GM19467 (cell line): ENCODE results near the gene ADAMTSL3.

Experiments used
- ATAC-seq: cut with Tn5 transposase; IDR thresholded peaks from one replicate; pipeline ENCODE4 v1.9.1; 2021; ENCODE audit warnings: mild to moderate bottlenecking, moderate library complexity; ENCODE audit not compliant: unreplicated experiment

ADAMTSL3 gene

DNA sequence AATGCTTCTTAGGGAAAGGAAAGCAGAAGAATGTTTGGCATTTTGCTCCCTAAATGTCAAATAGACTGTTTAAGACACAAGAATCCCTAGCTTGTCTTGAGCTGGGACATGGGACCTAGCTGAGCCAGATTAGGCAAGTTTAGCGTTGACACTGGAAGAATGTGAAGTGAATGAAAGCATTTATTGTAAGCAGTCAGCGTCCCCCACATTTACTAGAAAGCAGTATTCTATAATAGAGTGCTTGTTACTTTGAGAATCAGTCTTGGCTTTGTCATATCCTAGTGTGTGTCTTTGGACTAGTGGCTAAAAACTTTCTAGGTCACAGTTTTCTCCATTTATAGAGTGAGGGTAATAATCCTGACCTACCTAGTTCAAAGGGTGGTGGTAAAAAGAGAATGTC is 161.6 kb downstream of the ADAMTSL3 start:
- ATAC-seq, result no peak

DNA sequence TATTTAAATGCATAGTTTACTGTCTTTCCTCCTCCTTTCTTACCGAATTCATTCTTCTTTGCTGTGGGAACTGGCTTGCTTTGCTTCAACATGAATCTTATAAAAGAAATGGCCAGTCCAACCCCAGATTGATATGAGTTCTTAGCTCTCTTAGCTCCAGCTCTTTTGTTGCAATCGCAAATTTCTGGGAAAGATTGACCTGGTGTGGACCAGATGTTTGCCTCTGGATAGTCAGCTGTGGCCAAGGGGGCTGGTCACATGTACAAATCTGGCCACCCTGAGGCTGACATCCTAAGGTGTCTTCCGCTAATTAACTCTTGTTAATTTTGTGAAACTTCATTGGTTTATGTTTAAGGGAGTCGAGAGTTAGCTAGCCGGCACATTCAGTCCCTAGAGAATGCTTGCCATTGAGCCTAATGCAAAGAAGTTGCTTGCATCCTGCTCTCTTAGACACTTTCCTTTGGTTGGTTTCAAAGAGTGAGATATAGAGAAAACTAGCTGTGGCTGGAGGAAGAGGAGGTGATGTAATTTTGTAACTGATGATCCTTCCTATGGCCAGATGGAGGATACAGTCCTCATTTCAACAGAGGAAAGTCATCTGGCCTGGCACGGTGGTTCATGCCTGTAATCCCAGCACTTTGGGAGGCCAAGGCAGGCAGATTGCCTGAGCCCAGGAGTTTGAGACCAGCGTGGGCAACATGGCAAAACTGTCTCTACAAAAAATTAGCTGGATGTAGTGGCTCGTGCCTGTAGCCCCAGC is 162.4 kb downstream of the ADAMTSL3 start:
- ATAC-seq, result no peak

DNA sequence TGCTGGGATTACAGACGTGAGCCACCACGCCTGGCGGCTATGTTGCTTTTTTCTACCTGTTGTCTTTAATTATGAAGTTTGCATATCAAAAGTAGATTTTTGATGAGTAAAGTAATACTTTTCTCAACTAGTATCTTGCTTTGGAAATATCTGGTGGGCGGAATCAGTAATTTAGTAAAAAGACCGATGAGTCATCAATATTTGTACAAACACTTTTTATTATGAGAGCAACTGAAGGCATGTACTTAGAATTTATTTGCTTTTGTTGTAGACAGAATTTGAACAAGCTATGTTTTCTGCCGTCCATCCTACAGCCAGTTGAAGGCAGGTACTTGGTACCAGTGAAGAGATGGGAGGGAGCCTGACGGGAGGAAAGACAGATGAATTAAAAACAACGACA is 164.7 kb downstream of the ADAMTSL3 start:
- no peak for ATAC-seq

DNA sequence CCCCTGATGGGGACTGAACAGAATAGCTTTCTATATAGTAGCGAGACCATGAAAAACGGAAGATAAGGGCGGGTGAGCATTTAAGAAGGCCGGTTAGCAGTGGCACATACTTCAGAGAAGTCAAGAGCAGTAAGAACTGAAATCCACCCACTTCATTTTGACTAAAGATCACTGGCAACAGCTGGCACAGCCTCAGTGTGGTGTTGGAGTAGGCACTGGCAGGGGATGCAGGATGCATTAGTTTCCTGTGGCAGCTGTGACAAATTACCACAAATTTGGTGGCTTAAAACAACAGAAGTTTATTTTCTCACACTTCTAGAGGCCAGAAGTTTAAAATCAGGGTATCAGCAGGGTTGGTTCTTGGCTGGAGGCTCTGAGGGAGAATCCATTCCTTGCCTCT is 176.5 kb downstream of the ADAMTSL3 start:
- ATAC-seq, result no peak

DNA sequence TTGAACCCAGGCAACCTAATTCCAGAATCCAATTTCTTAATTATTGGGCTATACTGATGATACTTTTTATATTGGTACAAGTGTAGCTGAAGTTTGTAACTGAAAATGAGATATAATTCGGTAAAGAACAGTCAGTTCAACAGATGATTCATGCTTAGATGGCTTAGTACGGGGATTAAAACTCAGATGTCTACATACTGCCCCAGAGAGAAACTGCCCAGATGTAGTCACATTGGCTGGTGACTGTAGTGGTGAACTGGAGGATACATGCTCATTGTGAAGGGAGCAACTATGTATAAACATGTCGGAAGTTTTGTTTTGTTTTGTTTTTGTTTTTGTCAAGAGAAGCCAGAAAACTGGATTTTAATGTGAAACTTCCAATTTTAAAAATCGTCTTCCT is 179.6 kb downstream of the ADAMTSL3 start:
- ATAC-seq, result no peak

DNA sequence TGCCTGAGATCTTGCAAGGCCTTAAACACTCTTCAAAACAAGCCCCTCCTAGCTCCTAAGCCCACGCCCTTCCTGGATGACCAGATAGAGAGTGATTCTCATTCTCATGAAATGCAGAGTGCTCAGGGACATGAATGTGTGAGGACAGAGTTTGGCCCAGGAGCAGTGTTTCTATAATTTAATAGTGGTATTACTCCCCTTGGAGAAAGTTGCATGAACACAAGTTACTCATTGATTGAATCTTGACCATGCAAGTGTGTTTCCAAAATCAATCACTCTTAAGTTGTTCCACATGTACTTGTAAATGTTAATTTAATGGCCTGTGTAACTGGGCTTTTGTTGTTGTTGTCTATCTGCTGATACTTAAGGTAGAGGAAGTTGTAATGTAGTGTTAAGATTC is 181.6 kb downstream of the ADAMTSL3 start:
- ATAC-seq, result no peak

DNA sequence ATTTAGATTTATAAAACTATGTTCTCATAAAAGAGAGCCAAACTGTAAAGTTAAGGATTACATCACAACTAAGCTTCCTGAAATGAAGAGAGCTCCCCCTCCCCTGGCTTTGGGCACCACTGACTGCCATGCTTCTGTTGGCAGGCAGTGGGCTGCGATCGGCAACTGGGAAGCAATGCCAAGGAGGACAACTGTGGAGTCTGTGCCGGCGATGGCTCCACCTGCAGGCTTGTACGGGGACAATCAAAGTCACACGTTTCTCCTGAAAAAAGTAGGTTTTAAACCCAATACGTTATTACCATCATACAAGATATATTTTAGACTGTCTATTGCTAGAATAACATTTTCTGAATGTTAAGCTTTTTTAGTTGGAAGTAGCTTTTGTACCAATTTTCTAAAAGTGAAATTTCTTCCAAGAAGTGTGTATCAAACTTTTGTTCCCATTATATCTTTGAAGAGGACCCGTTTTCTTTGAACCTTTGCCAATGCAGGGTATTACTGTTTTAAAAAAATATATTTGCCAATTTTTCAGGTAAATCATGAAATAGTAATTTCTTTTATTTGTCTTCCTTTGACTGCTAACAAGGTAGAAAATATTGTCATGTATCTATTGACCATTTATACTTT is 184.1 kb downstream of the ADAMTSL3 start:
- no peak for ATAC-seq

DNA sequence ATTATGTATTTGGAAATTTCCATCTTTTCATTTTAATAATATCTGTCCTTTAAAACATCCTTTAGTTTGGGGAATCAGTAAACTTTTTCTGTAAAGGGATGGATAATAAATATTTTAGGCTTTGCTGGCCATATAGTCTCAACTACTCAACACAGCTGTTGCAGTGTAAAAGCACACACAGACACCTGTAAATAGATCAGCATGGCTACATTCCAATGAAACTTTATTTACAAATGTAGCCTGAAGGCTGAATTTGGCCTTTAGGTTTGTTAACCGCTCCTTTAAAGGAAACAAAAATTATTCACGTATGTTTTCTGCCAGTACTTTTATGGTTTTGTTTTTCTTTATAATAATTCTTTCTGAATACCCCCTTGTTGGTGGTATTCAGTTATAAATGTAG is 184.8 kb downstream of the ADAMTSL3 start:
- ATAC-seq, result no peak

DNA sequence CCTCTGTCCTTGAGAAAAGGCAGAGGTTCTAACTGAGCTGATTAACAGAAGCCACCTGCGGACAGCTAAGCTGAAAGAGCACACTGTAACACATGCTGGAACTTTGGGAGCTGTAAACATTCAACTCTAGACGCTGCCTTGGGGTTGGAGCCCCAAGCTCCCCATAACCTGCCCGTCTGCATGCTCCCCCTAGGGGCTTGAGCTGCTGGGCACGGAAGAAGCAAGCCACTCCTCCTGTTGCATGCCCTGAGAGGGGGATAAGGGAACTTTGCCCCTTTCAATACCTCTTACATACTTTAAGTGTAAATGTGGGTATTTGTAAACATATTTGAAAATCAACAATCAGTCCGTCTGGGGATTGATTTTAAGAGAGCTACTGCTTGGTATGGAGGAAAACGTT is 188.4 kb downstream of the ADAMTSL3 start:
- ATAC-seq, result no peak

DNA sequence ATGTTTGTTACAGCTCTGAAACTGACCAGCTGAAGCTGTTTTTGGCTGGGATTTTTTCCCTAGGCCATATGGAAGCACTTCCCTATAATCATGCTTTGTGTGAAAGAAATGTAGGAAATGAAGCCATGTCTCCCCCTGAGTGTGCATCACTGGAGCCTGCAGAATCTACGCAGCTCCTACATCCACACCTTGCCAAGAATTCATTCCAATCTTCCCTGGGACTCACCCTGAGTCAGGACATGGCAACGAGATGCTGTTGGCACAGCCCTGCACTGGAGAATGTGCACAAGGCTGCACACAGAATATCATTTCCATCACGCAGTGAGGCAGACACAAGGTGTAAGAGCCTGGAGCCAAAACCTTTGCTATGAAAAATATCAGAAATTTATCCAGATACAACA is 189.5 kb downstream of the ADAMTSL3 start:
- no peak for ATAC-seq

DNA sequence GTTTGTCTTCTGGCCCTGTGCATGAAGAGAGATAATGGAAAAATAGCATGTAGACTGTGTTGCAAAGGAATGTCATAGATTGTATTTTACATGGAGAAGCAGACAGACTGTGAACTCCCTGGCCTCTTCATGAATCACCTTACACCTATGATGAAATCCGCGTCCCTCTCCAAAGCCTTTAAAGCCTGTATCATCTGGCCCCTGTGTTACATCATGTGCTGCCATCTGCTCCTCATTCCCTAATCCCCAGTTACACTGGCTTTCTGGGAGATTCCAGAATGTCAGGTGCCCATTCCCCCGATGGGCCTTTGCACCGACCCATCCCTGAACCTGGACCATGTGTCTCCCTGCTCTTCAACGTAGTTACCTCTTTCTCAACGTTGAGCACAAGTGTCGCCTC is 190.8 kb downstream of the ADAMTSL3 start:
- ATAC-seq, result no peak

DNA sequence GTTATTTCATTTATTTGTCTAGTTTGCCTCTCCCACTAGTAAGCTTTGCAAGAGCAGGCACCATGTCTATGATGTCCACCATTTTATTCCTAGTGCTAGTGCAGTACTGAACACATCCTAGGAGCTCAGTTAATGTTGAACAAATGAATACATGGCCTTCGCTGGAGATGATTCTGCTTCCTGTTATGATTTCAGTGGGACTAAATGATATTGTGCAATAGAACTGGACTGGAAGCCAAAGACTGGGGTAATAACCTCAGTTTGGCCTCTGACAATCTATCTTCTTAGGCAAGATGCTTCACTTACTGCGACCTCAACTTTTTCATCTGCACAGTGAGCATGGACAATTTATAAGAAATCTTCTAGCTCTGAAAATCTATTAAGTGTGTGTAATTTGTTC is 191.3 kb downstream of the ADAMTSL3 start:
- no peak for ATAC-seq

DNA sequence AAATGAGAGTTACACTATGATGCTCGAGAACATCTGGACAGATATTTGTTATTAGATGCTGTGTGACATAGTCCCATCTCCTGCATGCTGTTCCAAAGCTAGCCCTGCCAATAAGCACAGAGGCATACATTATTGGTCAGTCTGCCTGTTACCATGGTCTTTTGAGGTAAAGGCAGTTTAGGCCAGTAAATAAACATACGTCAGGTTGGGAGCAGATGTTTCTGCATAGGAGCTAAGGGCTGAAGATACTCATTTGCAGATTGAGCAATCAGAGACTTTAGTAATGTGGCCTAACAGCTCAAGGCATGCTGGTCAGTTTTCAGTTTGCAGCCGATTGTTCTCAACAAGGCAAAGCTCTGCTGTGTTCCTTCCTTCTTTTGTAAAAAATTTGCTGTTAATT is 192.9 kb downstream of the ADAMTSL3 start:
- no peak for ATAC-seq

DNA sequence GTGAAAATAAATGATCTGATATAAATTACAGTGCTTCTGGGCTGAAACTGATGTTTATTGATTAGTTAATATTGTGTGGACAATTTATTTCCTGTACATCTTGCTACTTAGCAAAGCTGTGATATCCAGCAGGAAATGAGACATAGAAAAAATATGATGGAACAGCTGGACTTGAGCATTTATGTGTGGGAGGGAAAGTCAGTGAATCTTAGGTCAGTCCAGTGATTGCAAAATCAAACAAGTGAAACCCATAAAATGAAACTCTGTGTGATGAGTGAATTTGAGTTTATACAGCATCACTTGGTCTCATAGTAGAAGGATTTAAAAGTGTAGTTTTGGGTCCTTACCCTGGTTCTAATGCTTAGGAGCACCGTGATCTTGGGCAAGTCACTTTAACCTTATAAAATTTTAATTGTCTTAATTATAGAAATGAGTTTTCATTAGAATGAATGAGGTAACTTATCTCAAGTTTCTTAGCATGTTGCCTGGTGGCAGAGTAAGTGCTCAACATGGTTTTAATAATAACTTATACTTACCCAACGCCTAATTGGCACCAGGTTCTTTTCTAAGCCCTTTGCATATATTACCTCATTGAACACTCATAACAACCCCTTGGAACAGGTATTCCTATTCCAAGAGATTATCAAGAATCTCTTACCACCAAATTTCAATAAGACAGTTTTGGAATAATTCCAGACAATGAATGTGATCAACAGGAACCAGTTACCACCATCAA is 194.6 kb downstream of the ADAMTSL3 start:
- no peak for ATAC-seq

DNA sequence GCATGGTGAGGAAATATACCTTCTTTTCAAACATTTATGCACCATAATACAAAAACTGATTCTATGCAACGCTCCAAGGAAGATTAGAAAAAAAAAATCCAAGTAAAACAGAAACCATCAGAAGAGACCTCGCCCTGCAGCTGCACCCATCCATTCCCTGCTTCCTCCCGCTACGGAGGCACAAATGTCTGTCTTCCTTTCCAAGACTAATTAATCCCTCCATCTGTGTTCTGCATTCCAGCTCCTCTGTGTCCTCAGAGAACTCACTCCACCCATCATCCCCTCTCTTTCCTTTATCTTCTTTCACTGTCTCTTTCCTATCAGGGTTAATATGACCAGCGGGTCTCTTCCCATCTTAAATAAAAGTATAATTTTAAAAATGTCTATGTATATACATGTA is 196.1 kb downstream of the ADAMTSL3 start:
- no peak for ATAC-seq

DNA sequence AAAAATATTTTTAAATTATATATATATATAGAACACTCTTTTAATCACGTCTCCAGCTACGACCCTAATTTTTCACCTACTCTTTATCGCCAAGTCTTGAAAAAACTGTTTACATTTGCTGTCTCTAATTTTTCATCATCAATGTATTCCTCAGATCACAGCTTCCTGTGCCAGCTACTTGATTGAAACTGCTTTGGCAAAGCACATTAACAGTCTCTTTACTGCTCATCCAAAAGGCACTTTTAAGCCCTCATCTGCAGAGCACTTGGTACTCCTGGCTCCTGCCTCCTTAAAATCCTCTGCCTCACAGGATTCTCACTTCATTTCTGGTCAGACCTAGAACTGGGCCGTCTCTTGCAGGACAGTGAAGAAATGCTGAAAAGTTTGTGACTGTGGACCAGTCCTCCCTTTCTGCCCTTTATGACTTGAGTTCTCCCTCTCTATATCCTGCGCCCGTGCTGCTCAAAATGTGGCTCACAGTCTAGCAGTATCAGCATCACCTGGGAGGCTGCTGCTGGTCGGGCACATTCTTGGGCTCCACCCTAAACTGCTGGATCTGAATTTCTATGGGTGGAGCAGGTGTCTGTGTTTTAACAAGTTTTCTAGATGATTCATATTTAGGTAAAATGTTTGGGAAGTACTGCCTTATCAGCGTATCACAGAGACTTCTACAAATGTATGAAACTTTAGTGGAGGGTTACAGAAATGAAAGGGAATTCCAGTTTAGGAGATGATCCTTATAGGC is 196.8 kb downstream of the ADAMTSL3 start:
- no peak for ATAC-seq

DNA sequence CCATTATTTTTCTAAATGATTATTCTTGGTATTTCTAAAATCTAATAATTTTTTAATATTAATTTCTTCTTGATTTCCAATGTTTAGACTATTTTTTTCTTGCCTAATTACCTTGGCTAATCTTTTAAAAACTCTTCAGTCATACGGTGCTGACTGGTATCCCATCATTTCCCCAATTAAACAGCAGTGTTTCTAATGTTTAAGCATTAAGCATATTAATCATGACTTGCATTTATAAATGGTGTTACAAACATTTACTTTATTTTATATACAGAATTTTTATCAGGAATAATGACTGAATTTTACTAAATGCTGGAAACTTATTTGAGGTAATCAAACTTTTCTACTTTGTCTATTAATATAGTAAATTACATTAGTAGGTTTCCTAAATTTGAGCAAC is 199.3 kb downstream of the ADAMTSL3 start:
- no peak for ATAC-seq

DNA sequence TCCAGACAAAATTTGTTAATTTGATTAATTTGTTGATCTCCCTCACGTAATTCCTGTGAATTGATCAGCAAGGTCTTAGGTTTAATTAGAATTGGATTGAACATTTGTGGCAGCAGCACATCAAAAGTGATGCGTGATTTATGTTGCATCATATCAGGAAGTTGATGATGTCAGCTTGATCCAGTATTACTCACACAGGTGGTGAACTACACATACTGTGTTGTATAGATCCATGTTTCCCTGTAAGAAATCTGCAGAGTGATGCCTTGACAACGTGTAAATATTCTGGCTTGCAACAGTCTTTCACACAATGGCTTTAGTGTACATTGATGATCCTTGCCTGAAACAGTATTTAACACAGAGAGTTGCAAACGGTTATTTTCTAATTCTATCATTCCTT is 200.4 kb downstream of the ADAMTSL3 start:
- no peak for ATAC-seq

DNA sequence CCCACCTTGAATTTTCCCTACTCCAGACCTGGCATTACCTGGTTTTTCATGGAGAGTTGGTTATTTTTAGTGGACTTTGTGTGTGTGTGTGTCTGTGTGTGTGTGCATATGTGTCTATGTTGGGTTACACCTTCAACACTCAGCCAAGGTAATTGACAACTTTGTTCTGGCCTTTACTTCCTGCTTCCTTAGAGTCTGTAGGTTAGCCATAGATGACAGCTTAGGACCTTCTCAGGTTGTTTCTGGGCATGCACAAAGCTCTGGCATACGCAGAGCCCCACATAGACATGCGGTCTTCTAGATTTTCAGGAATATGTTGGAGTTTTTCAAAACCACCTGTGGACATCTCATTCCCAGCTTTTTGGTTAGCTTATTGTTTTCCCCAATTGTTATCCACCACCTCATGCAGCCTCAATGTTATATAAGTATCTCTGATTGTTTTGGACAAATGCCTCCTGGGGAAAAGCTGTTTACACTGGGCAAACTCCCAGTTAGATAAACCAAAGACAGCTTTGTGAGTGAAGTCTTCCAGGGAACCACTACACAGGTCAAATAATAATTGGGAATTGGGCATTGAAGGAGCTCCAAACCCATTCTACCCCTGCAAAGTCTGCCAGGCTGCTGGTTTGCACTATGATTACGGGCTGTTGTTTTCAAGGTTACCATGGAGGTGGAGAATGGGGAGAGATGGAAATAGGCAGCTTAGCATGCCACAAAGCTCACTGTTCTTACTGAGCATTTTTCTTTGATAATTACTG is 201.2 kb downstream of the ADAMTSL3 start:
- ATAC-seq, result no peak

DNA sequence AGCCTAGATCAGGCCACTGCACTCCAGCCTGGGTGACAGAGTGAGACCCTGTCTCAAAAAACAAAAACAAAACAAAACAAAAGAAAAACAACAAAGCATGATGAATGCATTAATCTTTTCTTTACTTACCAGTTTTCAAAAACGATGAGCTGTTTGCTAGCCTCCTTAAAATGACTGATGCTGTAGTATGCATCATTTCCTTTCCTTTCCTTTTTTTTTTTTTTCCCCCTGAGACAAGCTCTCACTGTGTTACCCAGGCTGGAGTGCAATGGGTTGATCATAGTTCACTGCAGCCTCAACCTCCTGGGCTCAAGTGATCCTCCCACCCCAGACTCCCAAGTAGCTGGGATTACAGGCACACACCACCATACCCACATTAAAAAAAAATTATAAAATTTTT is 202.0 kb downstream of the ADAMTSL3 start:
- ATAC-seq, result no peak
